GM12878 (cell line): ENCODE measurements around the gene CRYGS. TPM values are rescaled to one million over a fixed set of nuclear protein-coding genes. Genes with fewer than 3 reads are reported as not detected.

Source experiments
- ATAC-seq: fragments of 200-7000 bp; cut with Tn5 transposase; 3 replicates; pipeline ENCODE4 v1.9.1; 2020; ENCODE audit warnings: mild to moderate bottlenecking, moderate library complexity
- BruUV-seq: library from RNA; stranded (reverse); fragments of 400-500 nt; replicated peaks from 2 replicates; lab custom pipeline; 2021; lab: Mats Ljungman, UMichigan
- CTCF ChIA-PET: fragments of 300-600 bp; sonication (Branson Sonifier 250); formaldehyde crosslinking; extraction: SDS; loops from one replicate; lab custom pipeline; 2021; ENCODE audit warnings: inconsistent platforms; lab: Yijun Ruan, JAX
- POLR2A ChIA-PET: fragments of 350-600 bp; formaldehyde crosslinking; extraction: SDS; loops from one replicate; lab custom pipeline; 2021; ENCODE audit warnings: inconsistent platforms; lab: Charles Lee
- RAD21 ChIA-PET: fragments of 300-600 bp; sonication (Branson Sonifier 250); formaldehyde crosslinking; loops from one replicate; lab custom pipeline; 2023; ENCODE audit warnings: antibody characterized with exemption; ENCODE audit not compliant: unreplicated experiment; lab: Charles Lee
- SMC1A ChIA-PET: fragments of 300-600 bp; sonication (Branson Sonifier 250); formaldehyde crosslinking; loops from one replicate; lab custom pipeline; 2023; ENCODE audit not compliant: unreplicated experiment, uncharacterized antibody; lab: Charles Lee
- DNase-seq: peaks from one replicate; pipeline ENCODE4 v3.0.0-alpha.2; 2011; ENCODE audit warnings: low read depth, low spot score
- FAIRE-seq: peaks from 3 replicates; lab custom pipeline; 2011; peaks lifted over from hg19 to GRCh38; lab: Jason Lieb, UNC
- H2AFZ ChIP-seq: 2 replicates; pipeline ENCODE4 v1.6.0; 2011; ENCODE audit warnings: low read depth, low read length, control low read depth; ENCODE audit not compliant: control insufficient read depth
- H3K27ac ChIP-seq: 2 replicates; pipeline ENCODE4 v1.5.1; 2011; ENCODE audit warnings: control low read depth; ENCODE audit not compliant: control insufficient read depth, insufficient read depth
- H3K27me3 ChIP-seq, 2 experiments: replicated peaks in 1 of 2; 2 replicates each; pipeline versions ENCODE4 v1.6.0 to v1.6.1; 2011; ENCODE audit warnings: low read length in 1 of 2; ENCODE audit not compliant: control insufficient read depth in 2 of 2, insufficient read depth in 2 of 2
- H3K36me3 ChIP-seq, 2 experiments: 2 replicates each; pipeline ENCODE4 v1.5.1; 2011; ENCODE audit warnings: low read length in 1 of 2; ENCODE audit not compliant: control insufficient read depth in 2 of 2, insufficient read depth in 2 of 2
- H3K4me1 ChIP-seq: 2 replicates; pipeline ENCODE4 v1.6.1; 2011; ENCODE audit warnings: mild to moderate bottlenecking, low read length, moderate library complexity, mixed read lengths; ENCODE audit not compliant: control insufficient read depth, insufficient read depth
- H3K4me2 ChIP-seq: 2 replicates; pipeline ENCODE4 v1.6.0; 2011; ENCODE audit warnings: control low read depth; ENCODE audit not compliant: control insufficient read depth, insufficient read depth
- H3K4me3 ChIP-seq: fragments of 200-600 bp; sonication (generic); 2 replicates; pipeline ENCODE4 v1.5.1; 2016
- H3K79me2 ChIP-seq: 2 replicates; pipeline ENCODE4 v1.6.0; 2011; ENCODE audit warnings: low read length; ENCODE audit not compliant: control insufficient read depth, insufficient read depth
- H3K9ac ChIP-seq: 2 replicates; pipeline ENCODE4 v1.8.0; 2011; ENCODE audit warnings: low read length, control low read depth, mixed read lengths; ENCODE audit not compliant: control insufficient read depth, insufficient read depth
- H3K9me3 ChIP-seq: replicated peaks from 3 replicates; pipeline ENCODE4 v1.5.1; 2011; ENCODE audit warnings: mild to moderate bottlenecking, low read length; ENCODE audit not compliant: control insufficient read depth, insufficient read depth
- H4K20me1 ChIP-seq: 2 replicates; pipeline ENCODE4 v1.6.0; 2011; ENCODE audit not compliant: control insufficient read depth, insufficient read depth
- CEBPZ ChIP-seq: fragments of 150-350 bp; IDR thresholded peaks from 2 replicates; pipeline ENCODE4 v1.6.1; 2016; ENCODE audit warnings: low read depth, low read length
- CHD2 ChIP-seq: IDR thresholded peaks from 2 replicates; pipeline ENCODE4 v1.6.1; 2011; ENCODE audit warnings: low read depth, low read length, improper control_type of control experiment, borderline replicate concordance
- HDAC2 ChIP-seq: fragments of 200-600 bp; sonication (generic); IDR thresholded peaks from 2 replicates; pipeline ENCODE4 v1.6.1; 2017
- MXI1 ChIP-seq: fragments of 150-350 bp; IDR thresholded peaks from 2 replicates; pipeline ENCODE4 v1.6.1; 2011; ENCODE audit warnings: low read depth, mild to moderate bottlenecking, inconsistent platforms, low read length, improper control_type of control experiment
- NFXL1 ChIP-seq: fragments of 450-650 bp; IDR thresholded peaks from 2 replicates; pipeline ENCODE4 v1.6.1; 2017; ENCODE audit warnings: antibody characterized with exemption, mild to moderate bottlenecking, borderline replicate concordance
- NFYB ChIP-seq: IDR thresholded peaks from 2 replicates; pipeline ENCODE4 v1.6.1; 2011; ENCODE audit warnings: low read depth, mild to moderate bottlenecking, low read length, improper control_type of control experiment, moderate library complexity; ENCODE audit not compliant: insufficient read depth
- SKIL ChIP-seq: fragments of 450-650 bp; IDR thresholded peaks from 2 replicates; pipeline ENCODE4 v1.6.1; 2017; ENCODE audit warnings: mild to moderate bottlenecking, low read depth, inconsistent platforms; ENCODE audit not compliant: poor library complexity, severe bottlenecking
- SUZ12 ChIP-seq: fragments of 200-600 bp; sonication (generic); IDR thresholded peaks from one replicate; pipeline ENCODE4 v1.6.1; 2018; ENCODE audit warnings: antibody characterized with exemption, mild to moderate bottlenecking; ENCODE audit not compliant: unreplicated experiment
- USF1 ChIP-seq: IDR thresholded peaks from 2 replicates; pipeline ENCODE4 v1.6.1; 2011; ENCODE audit warnings: borderline replicate concordance, low read depth, mild to moderate bottlenecking, moderate library complexity, mixed read lengths, low read length; ENCODE audit not compliant: insufficient read depth; ENCODE audit errors: extremely low read length
- YY1 ChIP-seq: IDR thresholded peaks from 2 replicates; pipeline ENCODE4 v1.6.1; 2011; ENCODE audit warnings: low read depth, mild to moderate bottlenecking, low read length
- ZBTB33 ChIP-seq: fragments of 450-650 bp; IDR thresholded peaks from 2 replicates; pipeline ENCODE4 v1.6.1; 2017; ENCODE audit warnings: mild to moderate bottlenecking
- ZNF207 ChIP-seq: fragments of 450-650 bp; IDR thresholded peaks from 2 replicates; pipeline ENCODE4 v1.6.1; 2014; ENCODE audit warnings: antibody characterized with exemption, mild to moderate bottlenecking, borderline replicate concordance
- WGBS: methylation state at CpG from one replicate; pipeline ENCODE4 v1.1.6; 2016; ENCODE audit warnings: low lambda C conversion rate; ENCODE audit not compliant: insufficient replicate concordance, insufficient coverage; ENCODE audit errors: missing lambda C conversion rate; 5-methylcytosine and 5-hydroxymethylcytosine counted together
- in situ Hi-C: fragments of 300-500 bp; cut with MboI; formaldehyde crosslinking; loops from 9 replicates; pipeline ENCODE4 v1.14.3; 2018; ENCODE audit warnings: mixed read lengths
- intact Hi-C: fragments of 100-400 bp; cut with micrococcal nuclease; formaldehyde crosslinking; loops from one replicate; pipeline ENCODE4 v1.14.2; 2022; ENCODE audit not compliant: unreplicated experiment
- polyA plus RNA-seq, 11 experiments: library from polyadenylated mRNA; depleted of rRNA in 4 of 11; unstranded in 6 of 11; stranded (reverse) in 5 of 11; fragments of >200 nt; fragmentation: Nextera tagmentation in 4 of 11; fragmentation: Illumina TruSeq in 1 of 11; extraction: Ambion mirVana in 4 of 11; extraction: Trizol in 1 of 11; gene quantifications; 1 replicate in 1 of 11; 2 replicates in 10 of 11; pipeline versions ENCODE4 v1.2.1 to v1.2.3, GENCODE V29; 2011 to 2016; ENCODE audit warnings: inconsistent platforms in 2 of 11, missing spikeins in 2 of 11, low read depth in 1 of 11
- total RNA-seq, 4 experiments: library from RNA; depleted of rRNA in 3 of 4; stranded (reverse); fragments of >200 nt in 3 of 4; fragmentation: Illumina TruSeq in 1 of 4; extraction: Trizol in 1 of 4; gene quantifications; 2 replicates each; pipeline versions ENCODE4 v1.2.1 to v1.2.3, GENCODE V29; 2013 to 2021
- TF ChIP-seq, protein P1 (sequence below): IDR thresholded peaks from 2 replicates; pipeline ENCODE4 v1.6.1; 2011; ENCODE audit warnings: borderline replicate concordance, low read depth, mild to moderate bottlenecking, moderate library complexity, low read length; ENCODE audit not compliant: insufficient read depth, poor library complexity, severe bottlenecking

CRYGS gene
- total and polyA plus RNA-seq, 10 of the 15 experiments (the other 5 are each of a cell fraction or from before 2014, with no cell fraction given), result 1.1 to 6.0 (median 2.5) TPM

- no peak for DNase-seq
- no peak overlapping the region for H3K4me2 ChIP-seq
- no peak overlapping the region for H3K4me3 ChIP-seq
- in situ Hi-C loops (no loop called here), intact Hi-C loops (loop anchor here (10.0 kb wide), 1 partner anchor 502 kb away; no protein-coding TSS in a partner anchor)
- H3K27me3 ChIP-seq, result no peaks in the 10 kb centered on the region
- ATAC-seq, result no peak
- no peaks in the 10 kb centered on the region; a peak in 1 of 4 replicates for H3K36me3 ChIP-seq
- no peak overlapping the region for H2AFZ ChIP-seq
- no peaks in the 10 kb centered on the region for H4K20me1 ChIP-seq
- ChIA-PET POLR2A (interaction anchor here (1.2 to 1.8 kb wide), 4 partner anchors 10 to 16 kb away, joined by 3 to 11 read pairs (median 6); no protein-coding TSS in a partner anchor), CTCF (interaction anchor here (14.1 kb wide), 1 partner anchor 15 kb away, joined by 282 read pairs; no protein-coding TSS in a partner anchor), RAD21 (interaction anchor here (9.3 kb wide), 1 partner anchor 14 kb away, joined by 224 read pairs; no protein-coding TSS in a partner anchor), SMC1A (interaction anchor here (1.6 to 15.9 kb wide), 2 partner anchors 10 to 14 kb away, joined by 5 to 429 read pairs; no protein-coding TSS in a partner anchor)
- no peak overlapping the region for H3K27ac ChIP-seq
- FAIRE-seq, result no peak
- no peaks in the 10 kb centered on the region for H3K79me2 ChIP-seq
- no peak overlapping the region for H3K9ac ChIP-seq
- WGBS, result 89% methylated on average over 6 of the region's 6 CpGs
- peaks cover 61% of the 10 kb centered on the region for H3K4me1 ChIP-seq
- no TSS peak for BruUV-seq
- H3K9me3 ChIP-seq, result no peaks in the 10 kb centered on the region
- no peak for TF ChIP-seq MXI1
- no peak for TF ChIP-seq CEBPZ
- no peak for TF ChIP-seq YY1
- no peak for TF ChIP-seq NFXL1
- TF ChIP-seq, protein P1, sequence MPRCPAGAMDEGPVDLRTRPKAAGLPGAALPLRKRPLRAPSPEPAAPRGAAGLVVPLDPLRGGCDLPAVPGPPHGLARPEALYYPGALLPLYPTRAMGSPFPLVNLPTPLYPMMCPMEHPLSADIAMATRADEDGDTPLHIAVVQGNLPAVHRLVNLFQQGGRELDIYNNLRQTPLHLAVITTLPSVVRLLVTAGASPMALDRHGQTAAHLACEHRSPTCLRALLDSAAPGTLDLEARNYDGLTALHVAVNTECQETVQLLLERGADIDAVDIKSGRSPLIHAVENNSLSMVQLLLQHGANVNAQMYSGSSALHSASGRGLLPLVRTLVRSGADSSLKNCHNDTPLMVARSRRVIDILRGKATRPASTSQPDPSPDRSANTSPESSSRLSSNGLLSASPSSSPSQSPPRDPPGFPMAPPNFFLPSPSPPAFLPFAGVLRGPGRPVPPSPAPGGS, result no peak
- no peak for TF ChIP-seq ZNF207
- TF ChIP-seq SUZ12, result no peak
- peak; percentile 72 for TF ChIP-seq USF1
- TF ChIP-seq CHD2, result no peak
- no peak for TF ChIP-seq HDAC2
- no peak for TF ChIP-seq SKIL
- 0 out of 2 replicates have a peak, but pooled peaks have one; percentile 44 for TF ChIP-seq NFYB
- no peak for TF ChIP-seq ZBTB33
These were observed 21.2 kb downstream of the CRYGS start for GRCh38 chr3:186523022-186523421.
